Cerebellar cortex (tissue), 1 donor: Measurements from ENCODE around the gene RNF17.
"Not testable (repeated sequence)": the region's sequence is repeated elsewhere in the genome, so short reads cannot be mapped to it uniquely, and the experiment has no call there.

Experiments used
- DNase-seq: peaks from one replicate; pipeline ENCODE4 v3.0.0-alpha.2; 2015; ENCODE audit warnings: low spot score

The RNF17 gene

GRCh38 chr13:24745516-24745860 is 18.5 kb upstream of the RNF17 start:
- no peak for DNase-seq

GRCh38 chr13:24745861-24746617 is 17.9 kb upstream of the RNF17 start:
- no peak for DNase-seq

GRCh38 chr13:24746618-24747247 is 17.2 kb upstream of the RNF17 start:
- DNase-seq = no peak

- no peak for DNase-seq
These were observed 16.5 kb upstream of the RNF17 start for GRCh38 chr13:24747248-24748060.

- no peak for DNase-seq
These were observed 15.9 kb upstream of the RNF17 start for GRCh38 chr13:24748061-24748400.

GRCh38 chr13:24759197-24759596 is 4.8 kb upstream of the RNF17 start:
- no peak for DNase-seq

GRCh38 chr13:24764276-24764630 is 284 bp downstream of the RNF17 start:
- no peak for DNase-seq

GRCh38 chr13:24777171-24777570 is 13.2 kb downstream of the RNF17 start:
- no peak for DNase-seq

- no peak for DNase-seq
These were observed 20.4 kb downstream of the RNF17 start for GRCh38 chr13:24784319-24784718.

- DNase-seq = no peak
These were observed 24.6 kb downstream of the RNF17 start for GRCh38 chr13:24788538-24788937.

- DNase-seq = no peak
These were observed 38.1 kb downstream of the RNF17 start for GRCh38 chr13:24802074-24802473.

- no peak for DNase-seq
These were observed 57.2 kb downstream of the RNF17 start for GRCh38 chr13:24821207-24821606.

GRCh38 chr13:24822640-24823039 is 58.7 kb downstream of the RNF17 start:
- DNase-seq = no peak

GRCh38 chr13:24823122-24823710 is 59.2 kb downstream of the RNF17 start:
- not testable (repeated sequence) for DNase-seq

- no peak for DNase-seq
These were observed 63.8 kb downstream of the RNF17 start for GRCh38 chr13:24827799-24828198.

- DNase-seq = no peak
These were observed 71.0 kb downstream of the RNF17 start for GRCh38 chr13:24834902-24835510.

- DNase-seq = not testable (repeated sequence)
These were observed 73.6 kb downstream of the RNF17 start for GRCh38 chr13:24837528-24837927.

- no peak for DNase-seq
These were observed 78.7 kb downstream of the RNF17 start for GRCh38 chr13:24842549-24843274.

GRCh38 chr13:24851546-24851945 is 87.6 kb downstream of the RNF17 start:
- DNase-seq = no peak

- no peak for DNase-seq
These were observed 90.3 kb downstream of the RNF17 start for GRCh38 chr13:24854311-24854710.

GRCh38 chr13:24858953-24859352 is 95.0 kb downstream of the RNF17 start:
- DNase-seq = no peak

- DNase-seq = no peak
These were observed 96.8 kb downstream of the RNF17 start for GRCh38 chr13:24860770-24861169.
